ENCODE data around the gene SNPH.
"Not testable (repeated sequence)": the region's sequence is repeated elsewhere in the genome, so short reads cannot be mapped to it uniquely, and the experiment has no call there.

Gene SNPH

GRCh38 chr20:1338801-1339200 is 72.7 kb downstream of the SNPH start:
- H3K27ac ChIP-seq = no peak overlapping the region
- TF ChIP-seq CTCF (conservative IDR thresholded peaks at IDR 0.05) = no peak

- H3K27ac ChIP-seq = no peak overlapping the region
- no peak for TF ChIP-seq CTCF (conservative IDR thresholded peaks at IDR 0.05)
Observed at GRCh38 chr20:1341561-1342265, 75.6 kb downstream of the SNPH start.

- H3K27ac ChIP-seq = not testable (repeated sequence)
Observed at GRCh38 chr20:1343446-1344124, 77.5 kb downstream of the SNPH start.

- no peak for TF ChIP-seq CTCF (conservative IDR thresholded peaks at IDR 0.05)
- no peak overlapping the region for H3K27ac ChIP-seq
Observed at GRCh38 chr20:1345030-1345755, 79.1 kb downstream of the SNPH start.

GRCh38 chr20:1345756-1346093 is 79.6 kb downstream of the SNPH start:
- H3K27ac ChIP-seq = no peak overlapping the region
- no peak for TF ChIP-seq CTCF (conservative IDR thresholded peaks at IDR 0.05)

GRCh38 chr20:1346315-1346969 is 80.3 kb downstream of the SNPH start:
- no peak for TF ChIP-seq CTCF (conservative IDR thresholded peaks at IDR 0.05)
- H3K27ac ChIP-seq = no peak overlapping the region

GRCh38 chr20:1353956-1354355 is 87.9 kb downstream of the SNPH start:
- H3K27ac ChIP-seq = no peak overlapping the region
- TF ChIP-seq CTCF (conservative IDR thresholded peaks at IDR 0.05) = no peak
